Small intestine (tissue), 7 donors: ENCODE results near the gene FYB1. TPM values are rescaled to one million over a fixed set of nuclear protein-coding genes. Genes with fewer than 3 reads are reported as not detected.

Experiments used
- DNase-seq, 2 donors: peaks; one replicate each; pipeline versions ENCODE4 v3.0.0 to v3.0.0-alpha.2; 2013
- FAIRE-seq: peaks from 2 replicates; lab custom pipeline; 2012; peaks lifted over from hg19 to GRCh38; lab: Jason Lieb, UNC
- H3K27ac ChIP-seq, 3 donors: one replicate each; pipeline ENCODE4 v1.5.1; 2013; ENCODE audit warnings: low read length in 2 of 3, mild to moderate bottlenecking in 2 of 3, control low read depth in 1 of 3, inconsistent platforms in 1 of 3, low read depth in 1 of 3, moderate library complexity in 1 of 3
- H3K27me3 ChIP-seq, 3 donors: one replicate each; pipeline ENCODE4 v1.6.1; 2013; ENCODE audit warnings: low read length in 3 of 3, inconsistent platforms in 1 of 3; ENCODE audit not compliant: control insufficient read depth in 3 of 3, insufficient read depth in 3 of 3
- H3K36me3 ChIP-seq, 3 donors: one replicate each; pipeline ENCODE4 v1.6.1; 2013; ENCODE audit warnings: low read length in 3 of 3, inconsistent platforms in 1 of 3, low read depth in 1 of 3, mild to moderate bottlenecking in 1 of 3, moderate library complexity in 1 of 3; ENCODE audit not compliant: control insufficient read depth in 3 of 3, insufficient read depth in 2 of 3
- H3K4me1 ChIP-seq, 3 donors: one replicate each; pipeline ENCODE4 v1.6.1; 2013; ENCODE audit warnings: low read length in 2 of 3, inconsistent platforms in 1 of 3, low read depth in 1 of 3, mild to moderate bottlenecking in 1 of 3, moderate library complexity in 1 of 3; ENCODE audit not compliant: control insufficient read depth in 3 of 3, insufficient read depth in 2 of 3
- H3K4me3 ChIP-seq, 3 donors: one replicate each; pipeline ENCODE4 v1.5.1; 2013; ENCODE audit warnings: low read length in 3 of 3, control low read depth in 1 of 3, inconsistent platforms in 1 of 3, low read depth in 1 of 3, mild to moderate bottlenecking in 1 of 3, moderate library complexity in 1 of 3
- H3K9me3 ChIP-seq, 2 donors: one replicate each; pipeline ENCODE4 v1.6.1; 2013; ENCODE audit warnings: low read depth in 1 of 2, low read length in 1 of 2; ENCODE audit not compliant: control insufficient read depth in 2 of 2, insufficient read depth in 1 of 2
- WGBS, 3 donors: extraction: QIAGEN DNeasy Blood & Tissue Kit; methylation state at CpG; one replicate each; pipeline ENCODE4 v1.1.7; 2013; 5-methylcytosine and 5-hydroxymethylcytosine counted together
- polyA plus RNA-seq, 4 donors: library from polyadenylated mRNA; stranded (reverse) in 3 of 4; unstranded in 1 of 4; fragments of 200-250 nt in 3 of 4; fragments of 120-200 nt in 1 of 4; gene quantifications; one replicate each; pipeline versions ENCODE4 v1.2.1 to v1.2.3, GENCODE V29; 2013
- donor health status: healthy with polysubstance abuse.
- donor health status: control.
- donor health status: control.
- donor health status: Bipolar disorder and iron deficiency.
- donor health status: healthy.

FYB1 gene
- polyA plus RNA-seq, 4 donors: 3.5 to 12.4 (median 4.9) TPM

GRCh38 chr5:39206630-39207321 is 12.6 kb downstream of the FYB1 start:
- DNase-seq (no peak), FAIRE-seq (no peak)
- Histone ChIP-seq H3K4me1 (peaks cover 0 to 2% (median 0%) of the 10 kb centered on the region in 3 donors), H3K4me3 (no peak overlapping the region), H3K9me3 (no peaks in the 10 kb centered on the region), H3K36me3 (no peaks in the 10 kb centered on the region), H3K27ac (peak overlapping the region in 1 of 3 donors; percentile 28), H3K27me3 (no peaks in the 10 kb centered on the region)
- 61 to 72% (median 71%) methylated on average over 3 of the region's 3 CpGs for WGBS, 3 donors

- no peaks in the 10 kb centered on the region for H3K27me3 ChIP-seq
- no peaks in the 10 kb centered on the region for H3K9me3 ChIP-seq
- FAIRE-seq: no peak
- no peaks in the 10 kb centered on the region for H3K36me3 ChIP-seq
- H3K4me1 ChIP-seq: peaks cover 0 to 2% (median 0%) of the 10 kb centered on the region in 3 donors
- no peak overlapping the region for H3K4me3 ChIP-seq
- DNase-seq: no peak
- WGBS, 3 donors: 77 to 79% (median 77%) methylated on average over 3 of the region's 3 CpGs
- peak overlapping the region in 1 of 3 donors; percentile 5 for H3K27ac ChIP-seq
Measured at GRCh38 chr5:39205550-39205949, 13.8 kb downstream of the FYB1 start.

GRCh38 chr5:39203951-39204350 is 15.4 kb downstream of the FYB1 start:
- Histone ChIP-seq H3K9me3 (no peaks in the 10 kb centered on the region), H3K36me3 (no peaks in the 10 kb centered on the region), H3K27me3 (no peaks in the 10 kb centered on the region), H3K4me1 (peaks cover 0 to 2% (median 0%) of the 10 kb centered on the region in 3 donors), H3K4me3 (no peak overlapping the region), H3K27ac (peak overlapping the region in 2 of 3 donors; percentile 24 to 81)
- no peak for FAIRE-seq
- DNase-seq: no peak
- WGBS, 3 donors: 69 to 80% (median 79%) methylated on average over 1 of the region's 1 CpG

GRCh38 chr5:39203275-39203922 is 16.0 kb downstream of the FYB1 start:
- H3K4me3 ChIP-seq: no peak overlapping the region
- no peaks in the 10 kb centered on the region for H3K36me3 ChIP-seq
- no peaks in the 10 kb centered on the region for H3K27me3 ChIP-seq
- DNase-seq (no peak), FAIRE-seq (no peak)
- no peaks in the 10 kb centered on the region for H3K9me3 ChIP-seq
- peaks cover 0 to 2% (median 0%) of the 10 kb centered on the region in 3 donors for H3K4me1 ChIP-seq
- H3K27ac ChIP-seq: peak overlapping the region in 2 of 3 donors; percentile 37 to 70
- 57 to 76% (median 76%) methylated on average over 1 of the region's 1 CpG for whole genome bisulfite sequencing, 3 donors

GRCh38 chr5:39202597-39203274 is 16.6 kb downstream of the FYB1 start:
- Histone ChIP-seq H3K27me3 (no peaks in the 10 kb centered on the region), H3K27ac (peak overlapping the region in 2 of 3 donors; percentile 42 to 87), H3K4me1 (peaks cover 0 to 2% (median under 1%) of the 10 kb centered on the region in 3 donors), H3K9me3 (no peaks in the 10 kb centered on the region), H3K36me3 (no peaks in the 10 kb centered on the region), H3K4me3 (peak overlapping the region in 1 of 3 donors; percentile 38)
- WGBS, 3 donors: 66 to 82% (median 75%) methylated on average over 11 of the region's 11 CpGs
- FAIRE-seq: no peak
- DNase-seq: peak in 1 of 2 donors; percentile 40

- 79 to 80% (median 79%) methylated on average over 11 of the region's 11 CpGs for WGBS, 3 donors
- H3K4me1 ChIP-seq: peaks cover 0 to 8% (median 2%) of the 10 kb centered on the region in 3 donors
- DNase-seq (no peak), FAIRE-seq (no peak)
- H3K4me3 ChIP-seq: peak overlapping the region in 2 of 3 donors; percentile 38
- no peaks in the 10 kb centered on the region for H3K36me3 ChIP-seq
- no peaks in the 10 kb centered on the region for H3K9me3 ChIP-seq
- peak overlapping the region in 2 of 3 donors; percentile 42 to 87 for H3K27ac ChIP-seq
- no peaks in the 10 kb centered on the region for H3K27me3 ChIP-seq
Measured at GRCh38 chr5:39201781-39202596, 17.4 kb downstream of the FYB1 start.

- DNase-seq (no peak), FAIRE-seq (no peak)
- H3K4me3 ChIP-seq: peak overlapping the region in 2 of 3 donors; percentile 38
- peak overlapping the region in 2 of 3 donors; percentile 53 to 87 for H3K27ac ChIP-seq
- H3K27me3 ChIP-seq: no peaks in the 10 kb centered on the region
- WGBS, 3 donors: 70 to 79% (median 73%) methylated on average over 1 of the region's 1 CpG
- H3K4me1 ChIP-seq: peaks cover 0 to 8% (median 2%) of the 10 kb centered on the region in 3 donors
- H3K36me3 ChIP-seq: no peaks in the 10 kb centered on the region
- no peaks in the 10 kb centered on the region for H3K9me3 ChIP-seq
Measured at GRCh38 chr5:39201160-39201780, 18.1 kb downstream of the FYB1 start.
